HG02678 (cell line): ENCODE data around the gene C14orf132.

ENCODE experiments used
- ATAC-seq: cut with Tn5 transposase; IDR thresholded peaks from one replicate; pipeline ENCODE4 v1.9.1; 2021; ENCODE audit warnings: mild to moderate bottlenecking, moderate library complexity; ENCODE audit not compliant: unreplicated experiment

C14orf132 gene

GRCh38 chr14:96140952-96141351 is 101.8 kb downstream of the C14orf132 start:
- no peak for ATAC-seq
